Activated T-cell treated with anti-CD3 and anti-CD28 coated beads, Interleukin-2, amount 50 U/mL, for 72 hours (primary cell): ENCODE results near the gene HPSE2. TPM values are rescaled to one million over a fixed set of nuclear protein-coding genes. Genes with fewer than 3 reads are reported as not detected.
A peak's percentile ranks its signal among the peaks of the same experiment; 100 is the strongest.

Experiments
- ATAC-seq, 2 donors: fragments of 150-1000 bp; cut with Tn5 transposase; replicated peaks in 1 of 2; 2 replicates each; pipeline ENCODE4 v1.10.0; 2021; ENCODE audit warnings: moderate library complexity in 2 of 2, mild to moderate bottlenecking in 1 of 2
- DNase-seq, 2 donors: peaks; one replicate each; pipeline ENCODE4 v3.0.0; 2021 to 2022; ENCODE audit warnings: mixed read lengths in 1 of 2
- H3K27ac Mint-ChIP-seq: one replicate; pipeline ENCODE4 v1.8.0; 2022; ENCODE audit warnings: mild to moderate bottlenecking, moderate library complexity, mixed read lengths
- H3K27me3 Mint-ChIP-seq: one replicate; pipeline ENCODE4 v1.8.0; 2022; ENCODE audit warnings: low read depth, mixed read lengths
- H3K36me3 Mint-ChIP-seq, 2 donors: one replicate each; pipeline ENCODE4 v1.8.0; 2022; ENCODE audit warnings: mixed read lengths in 2 of 2, mild to moderate bottlenecking in 1 of 2; ENCODE audit not compliant: insufficient read depth in 2 of 2
- H3K4me1 Mint-ChIP-seq: one replicate; pipeline ENCODE4 v1.8.0; 2022; ENCODE audit warnings: low read depth, mixed read lengths
- H3K4me3 Mint-ChIP-seq, 2 donors: one replicate each; pipeline ENCODE4 v1.8.0; 2022; ENCODE audit warnings: mild to moderate bottlenecking in 2 of 2, mixed read lengths in 2 of 2, moderate library complexity in 2 of 2
- H3K9me3 Mint-ChIP-seq, 2 donors: one replicate each; pipeline ENCODE4 v1.8.0; 2022; ENCODE audit warnings: mixed read lengths in 2 of 2
- total RNA-seq, 2 donors: library from RNA; stranded (reverse); gene quantifications; one replicate each; pipeline ENCODE4 v1.2.3, GENCODE V29; 2022

HPSE2 gene
- total RNA-seq, 2 donors from 2014 or later, result not detected

DNA sequence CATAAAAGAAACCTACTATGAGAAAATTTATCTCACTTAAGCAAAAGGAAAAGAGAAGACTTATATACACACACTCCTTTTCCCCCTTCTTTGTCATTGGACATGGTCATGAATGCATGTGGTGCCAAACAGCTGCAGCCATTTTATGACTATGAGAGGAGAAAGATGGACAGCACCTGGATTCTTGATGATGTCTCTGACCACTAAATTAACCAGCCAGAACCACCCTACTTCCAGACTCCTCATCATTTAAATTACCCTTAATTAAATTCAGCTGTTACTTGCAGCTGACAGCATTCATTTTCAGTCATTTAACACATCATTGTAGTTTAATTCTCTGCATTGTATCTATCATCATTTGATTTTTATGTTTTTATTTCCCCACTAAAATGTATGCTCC lies 409.9 kb downstream of the HPSE2 start:
- Mint-ChIP-seq H3K27me3 (no peaks in the 10 kb centered on the region), H3K27ac (no peak overlapping the region), H3K4me1 (no peaks in the 10 kb centered on the region), H3K36me3 (no peaks in the 10 kb centered on the region), H3K4me3 (no peak overlapping the region), H3K9me3 (peaks cover 0 to 5% of the 10 kb centered on the region in 2 donors)
- ATAC-seq (no peak), DNase-seq (no peak)

DNA sequence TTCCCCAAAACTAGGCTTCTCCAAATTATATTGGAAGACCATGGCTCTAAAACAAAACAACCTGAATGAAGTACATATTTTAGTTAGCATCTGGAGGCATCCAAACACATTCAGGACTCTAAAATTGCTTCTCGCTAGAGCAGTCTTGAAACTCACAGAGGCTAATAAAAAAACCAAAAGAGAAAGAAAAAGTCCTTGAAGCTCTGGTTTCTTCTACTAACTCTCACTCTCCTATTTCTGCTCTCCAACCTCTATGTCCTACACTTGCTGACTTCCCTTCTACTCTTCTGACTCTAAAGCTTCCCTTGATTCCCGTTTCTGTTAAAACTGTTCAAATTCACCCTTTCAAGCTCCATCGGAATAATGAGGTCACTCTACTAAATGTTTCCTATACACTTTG lies 418.3 kb downstream of the HPSE2 start:
- H3K27ac Mint-ChIP-seq, result no peak overlapping the region
- H3K4me3 Mint-ChIP-seq, result no peak overlapping the region
- ATAC-seq (no peak), DNase-seq (no peak)
- no peaks in the 10 kb centered on the region for H3K27me3 Mint-ChIP-seq
- no peaks in the 10 kb centered on the region for H3K36me3 Mint-ChIP-seq
- H3K4me1 Mint-ChIP-seq, result no peaks in the 10 kb centered on the region
- H3K9me3 Mint-ChIP-seq, result peaks cover 0 to 2% of the 10 kb centered on the region in 2 donors

DNA sequence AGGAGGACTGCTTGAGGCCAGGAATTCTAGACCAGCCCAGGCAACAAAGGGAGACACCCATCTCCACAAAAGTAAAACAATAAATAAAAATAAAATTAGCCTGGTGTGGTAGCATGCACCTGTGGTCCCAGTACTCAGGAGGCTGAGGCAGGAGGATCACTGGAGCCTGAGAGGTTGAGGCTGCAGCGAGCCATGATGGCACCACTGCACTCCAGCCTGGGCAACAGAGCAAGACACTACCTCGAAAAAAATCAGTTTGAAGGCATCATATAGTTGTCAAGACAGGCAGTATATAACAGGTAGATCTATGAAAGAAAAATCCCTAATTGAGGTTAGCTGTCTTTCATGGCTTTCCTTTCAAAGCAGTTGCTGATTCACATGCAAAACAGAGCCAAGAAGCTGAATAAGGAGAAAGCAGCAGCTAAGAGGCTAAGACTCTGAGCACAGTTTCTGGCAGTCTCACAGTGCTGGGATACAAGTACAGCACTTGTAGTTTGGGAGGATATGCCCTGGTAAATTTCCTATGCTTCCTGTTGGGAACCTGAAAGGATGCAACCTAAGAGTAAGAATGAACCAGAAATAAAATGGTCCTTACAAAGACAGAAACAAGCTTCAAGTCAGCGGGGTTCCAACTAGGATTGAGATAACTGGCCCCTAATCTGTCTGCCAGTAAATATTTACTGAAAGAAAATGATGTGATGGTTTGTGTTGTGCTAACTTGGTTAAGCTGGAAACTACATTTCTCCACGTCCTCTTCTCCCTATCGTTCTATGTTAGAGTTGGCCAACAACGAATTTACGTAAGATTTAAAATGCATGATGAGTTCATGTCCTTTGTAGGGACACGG lies 420.4 kb downstream of the HPSE2 start:
- H3K4me1 Mint-ChIP-seq, result no peaks in the 10 kb centered on the region
- no peaks in the 10 kb centered on the region for H3K36me3 Mint-ChIP-seq
- H3K9me3 Mint-ChIP-seq, result peaks cover 0 to 2% of the 10 kb centered on the region in 2 donors
- H3K4me3 Mint-ChIP-seq, result no peak overlapping the region
- no peaks in the 10 kb centered on the region for H3K27me3 Mint-ChIP-seq
- ATAC-seq, result no peak
- no peak for DNase-seq
- H3K27ac Mint-ChIP-seq, result no peak overlapping the region

DNA sequence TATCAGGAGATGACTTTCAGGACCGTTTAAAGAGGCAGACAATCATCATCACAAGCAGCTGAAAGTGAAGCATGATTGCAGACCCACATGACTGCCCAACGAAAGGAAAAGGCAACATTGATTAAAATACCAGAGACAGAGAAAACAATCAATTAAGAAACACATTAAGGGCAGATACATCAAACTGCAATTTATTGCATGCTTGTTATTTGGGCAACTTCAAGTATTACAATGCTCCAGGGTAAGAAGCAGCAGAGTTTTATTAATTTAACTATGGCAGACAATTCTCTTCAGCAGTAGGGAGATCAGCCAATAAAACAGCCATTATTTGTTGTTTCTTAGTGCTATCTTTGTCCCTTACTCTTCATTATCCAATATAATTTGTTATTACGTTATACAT lies 421.2 kb downstream of the HPSE2 start:
- no peak overlapping the region for H3K4me3 Mint-ChIP-seq
- H3K9me3 Mint-ChIP-seq, result peaks cover 0 to 2% of the 10 kb centered on the region in 2 donors
- ATAC-seq (no peak), DNase-seq (no peak)
- no peaks in the 10 kb centered on the region for H3K27me3 Mint-ChIP-seq
- no peaks in the 10 kb centered on the region for H3K4me1 Mint-ChIP-seq
- H3K27ac Mint-ChIP-seq, result no peak overlapping the region
- H3K36me3 Mint-ChIP-seq, result no peaks in the 10 kb centered on the region

DNA sequence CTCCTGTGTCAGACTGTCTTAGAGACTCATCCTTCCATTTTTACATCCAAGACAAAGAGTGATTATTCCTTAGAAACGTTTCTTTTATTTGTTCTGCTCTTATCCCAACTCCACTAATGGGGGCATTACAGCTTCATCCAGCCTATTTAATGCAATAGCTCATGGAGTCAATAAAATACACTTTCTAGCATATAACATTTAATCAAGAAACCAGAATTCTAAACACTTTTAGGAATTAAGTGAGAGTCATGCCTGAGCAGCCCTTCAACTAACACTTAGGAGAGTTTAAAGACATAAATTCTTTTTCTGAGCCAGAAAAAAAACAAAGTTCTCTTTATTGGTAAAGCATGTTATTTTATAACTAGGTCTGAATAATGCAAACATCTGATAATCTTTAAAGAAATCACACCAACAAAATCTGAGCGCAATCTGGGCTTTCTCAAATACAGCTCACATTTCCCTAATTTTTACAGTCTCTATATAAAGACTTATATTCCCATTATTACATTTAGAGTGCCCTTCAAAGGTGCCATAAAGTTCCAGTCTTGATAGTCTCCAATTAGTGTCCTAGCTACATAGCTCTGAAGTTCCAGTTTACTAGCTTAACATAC lies 427.3 kb downstream of the HPSE2 start:
- H3K9me3 Mint-ChIP-seq, result no peaks in the 10 kb centered on the region
- no peak for DNase-seq
- H3K27ac Mint-ChIP-seq, result no peak overlapping the region
- no peaks in the 10 kb centered on the region for H3K4me1 Mint-ChIP-seq
- no peaks in the 10 kb centered on the region for H3K27me3 Mint-ChIP-seq
- H3K36me3 Mint-ChIP-seq, result no peaks in the 10 kb centered on the region
- no peak overlapping the region for H3K4me3 Mint-ChIP-seq
- ATAC-seq, result no peak

DNA sequence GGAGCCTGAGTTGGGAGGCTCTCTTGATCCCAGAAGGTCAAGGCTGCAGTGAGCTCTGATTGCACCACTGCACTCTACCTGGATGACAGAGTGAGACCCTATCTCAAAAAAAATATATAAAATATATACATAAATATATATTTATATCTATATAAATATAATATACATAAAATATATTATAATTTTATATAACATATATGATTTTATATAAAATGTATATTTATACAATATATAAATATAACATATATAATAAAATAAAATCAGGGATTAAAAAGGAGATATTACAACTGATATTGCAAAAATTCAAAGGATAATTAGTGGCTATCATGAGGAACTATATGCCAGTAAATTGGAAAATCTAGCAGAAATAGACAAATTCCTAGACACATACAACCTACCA lies 435.4 kb downstream of the HPSE2 start:
- no peak for DNase-seq
- Mint-ChIP-seq H3K4me1 (no peaks in the 10 kb centered on the region), H3K36me3 (peaks cover 0 to 1% of the 10 kb centered on the region in 2 donors), H3K27ac (no peak overlapping the region), H3K9me3 (peaks cover 2% of the 10 kb centered on the region in 2 donors), H3K4me3 (no peak overlapping the region), H3K27me3 (no peaks in the 10 kb centered on the region)
- no peak for ATAC-seq

DNA sequence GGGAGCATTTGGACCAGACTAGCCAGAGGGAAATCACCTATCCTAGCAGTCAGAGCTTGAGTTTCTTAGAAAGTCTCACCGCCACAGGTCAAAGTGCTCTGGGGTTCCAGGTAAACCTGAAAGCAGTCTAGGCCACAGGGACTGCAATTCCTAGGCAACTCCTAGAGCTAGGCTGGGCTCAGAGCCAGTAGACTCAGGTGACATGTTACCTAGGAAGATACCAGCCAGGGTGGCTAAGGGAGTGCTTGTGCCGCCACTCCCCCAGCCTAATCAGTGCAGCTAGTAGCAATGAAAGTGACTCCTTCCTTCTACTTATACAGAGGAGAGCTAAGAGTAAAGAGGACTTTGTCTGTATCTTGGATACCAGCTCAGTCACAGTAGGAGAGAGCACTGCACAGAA lies 440.2 kb downstream of the HPSE2 start:
- ATAC-seq (no peak), DNase-seq (no peak)
- Mint-ChIP-seq H3K36me3 (peaks cover 0 to 1% of the 10 kb centered on the region in 2 donors), H3K27me3 (no peaks in the 10 kb centered on the region), H3K4me3 (no peak overlapping the region), H3K4me1 (no peaks in the 10 kb centered on the region), H3K9me3 (peaks cover 2% of the 10 kb centered on the region in 2 donors), H3K27ac (no peak overlapping the region)

DNA sequence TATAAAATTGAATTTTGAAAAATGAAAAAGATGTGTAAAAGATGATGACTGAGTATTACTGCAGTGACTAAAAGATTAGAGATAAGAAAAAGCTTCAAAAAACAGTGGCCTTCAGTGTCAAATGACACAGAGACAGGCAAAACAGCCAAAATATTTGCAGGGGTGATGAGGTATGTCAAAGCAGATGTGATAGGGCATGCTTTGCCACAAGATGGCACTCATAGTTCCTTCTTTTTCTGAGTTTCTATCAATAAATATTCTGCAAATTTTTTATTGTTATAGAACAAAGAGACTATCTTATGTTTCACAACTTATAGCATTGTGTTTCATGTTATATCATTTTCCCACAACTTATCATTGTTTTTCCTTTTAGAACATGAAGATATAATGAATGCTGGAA lies 444.8 kb downstream of the HPSE2 start:
- peaks cover 0 to 2% of the 10 kb centered on the region in 2 donors for H3K9me3 Mint-ChIP-seq
- ATAC-seq (no peak), DNase-seq (no peak)
- H3K36me3 Mint-ChIP-seq, result no peaks in the 10 kb centered on the region
- H3K27me3 Mint-ChIP-seq, result no peaks in the 10 kb centered on the region
- H3K4me1 Mint-ChIP-seq, result no peaks in the 10 kb centered on the region
- no peak overlapping the region for H3K4me3 Mint-ChIP-seq
- H3K27ac Mint-ChIP-seq, result no peak overlapping the region

DNA sequence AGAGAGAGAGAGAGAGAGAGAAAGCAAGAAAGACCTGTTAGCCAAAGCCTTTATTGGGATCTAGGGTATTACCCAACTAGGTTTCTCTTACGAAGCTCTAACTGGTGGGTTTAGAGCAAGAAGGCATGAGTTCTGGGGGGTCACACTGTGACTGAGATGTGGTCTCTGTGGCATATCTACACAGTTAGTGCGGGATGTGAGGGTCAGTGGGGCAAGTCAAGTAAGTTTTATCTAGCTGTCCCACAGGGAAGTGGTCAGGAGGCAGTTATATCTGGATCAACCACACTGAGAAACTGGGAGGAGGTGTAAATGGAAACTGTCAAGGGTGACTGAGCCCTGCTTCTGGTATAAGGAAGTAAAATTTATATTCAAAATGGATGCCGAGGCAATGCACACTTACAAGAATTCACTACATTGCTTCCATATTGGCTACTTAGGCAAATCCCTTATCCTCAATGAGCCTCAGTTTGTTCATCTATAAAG lies 457.3 kb downstream of the HPSE2 start:
- Mint-ChIP-seq H3K9me3 (no peaks in the 10 kb centered on the region), H3K36me3 (no peaks in the 10 kb centered on the region), H3K27ac (no peak overlapping the region), H3K27me3 (no peaks in the 10 kb centered on the region), H3K4me1 (no peaks in the 10 kb centered on the region), H3K4me3 (no peak overlapping the region)
- no peak for ATAC-seq
- DNase-seq, result no peak

DNA sequence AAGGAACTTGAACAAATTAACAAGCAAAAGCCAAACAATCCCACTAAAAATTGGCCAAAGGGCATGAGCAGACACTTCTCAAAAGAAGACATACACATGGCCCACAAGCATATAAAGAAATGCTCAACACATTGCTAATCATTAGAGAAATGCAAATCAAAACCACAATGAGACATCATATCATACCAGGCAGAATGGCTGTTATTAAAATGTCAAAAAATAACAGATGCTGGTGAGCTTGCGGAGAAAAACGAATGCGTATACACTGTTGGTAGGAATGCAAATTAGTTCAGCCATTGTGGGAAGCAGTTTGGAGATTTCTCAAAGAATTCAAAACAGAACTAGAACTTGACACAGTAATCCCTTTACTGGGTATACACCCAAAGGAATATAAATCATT lies 477.2 kb downstream of the HPSE2 start:
- Mint-ChIP-seq H3K9me3 (peaks cover 0 to 1% of the 10 kb centered on the region in 2 donors), H3K4me3 (no peak overlapping the region), H3K36me3 (no peaks in the 10 kb centered on the region), H3K27ac (no peak overlapping the region), H3K4me1 (no peaks in the 10 kb centered on the region), H3K27me3 (no peaks in the 10 kb centered on the region)
- ATAC-seq, result no peak
- no peak for DNase-seq

DNA sequence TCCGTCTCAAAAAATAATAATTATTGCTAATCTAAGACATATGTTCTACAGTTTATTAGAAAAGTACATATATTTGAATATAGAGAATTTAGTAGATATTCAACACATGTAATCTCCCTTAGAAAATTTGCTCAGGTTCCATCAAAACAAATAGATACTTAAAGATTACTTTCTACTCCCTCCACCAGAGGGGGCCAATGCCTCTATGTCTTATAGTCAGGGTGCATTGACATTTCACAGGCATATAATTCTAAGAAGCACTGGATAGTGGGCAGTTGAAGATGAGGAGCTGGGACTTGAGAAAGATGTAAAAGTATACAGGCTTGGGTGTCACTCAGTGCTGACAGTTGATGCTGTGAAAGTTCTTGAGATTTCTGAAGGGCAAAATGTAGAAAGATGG lies 487.4 kb downstream of the HPSE2 start:
- no peak overlapping the region for H3K27ac Mint-ChIP-seq
- peak; percentile 1 to 7 for DNase-seq
- H3K4me3 Mint-ChIP-seq, result no peak overlapping the region
- H3K27me3 Mint-ChIP-seq, result no peaks in the 10 kb centered on the region
- no peaks in the 10 kb centered on the region for H3K36me3 Mint-ChIP-seq
- ATAC-seq, result no peak
- no peaks in the 10 kb centered on the region for H3K4me1 Mint-ChIP-seq
- H3K9me3 Mint-ChIP-seq, result peaks cover 0 to 2% of the 10 kb centered on the region in 2 donors

DNA sequence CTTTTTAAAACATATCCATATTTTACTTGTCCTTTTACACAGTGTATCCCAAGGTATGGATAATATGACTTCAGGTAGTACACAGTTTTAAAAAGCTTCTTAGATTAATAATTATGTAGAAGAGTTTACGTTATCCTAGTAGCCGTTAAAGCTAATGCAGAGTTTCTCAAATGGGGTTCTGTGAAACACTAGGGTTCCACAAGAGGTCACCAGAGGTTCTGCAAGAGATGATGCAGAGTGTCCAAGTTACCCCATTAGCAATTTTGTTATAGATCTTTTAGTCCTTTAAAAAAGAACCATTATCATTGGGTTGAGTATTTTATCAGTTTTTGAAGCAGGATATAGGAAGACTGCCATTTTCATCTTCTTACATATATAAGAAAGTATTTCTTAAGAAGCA lies 490.0 kb downstream of the HPSE2 start:
- Mint-ChIP-seq H3K4me1 (no peaks in the 10 kb centered on the region), H3K27me3 (no peaks in the 10 kb centered on the region), H3K4me3 (no peak overlapping the region), H3K9me3 (no peaks in the 10 kb centered on the region), H3K36me3 (no peaks in the 10 kb centered on the region), H3K27ac (no peak overlapping the region)
- no peak for ATAC-seq
- DNase-seq, result no peak

DNA sequence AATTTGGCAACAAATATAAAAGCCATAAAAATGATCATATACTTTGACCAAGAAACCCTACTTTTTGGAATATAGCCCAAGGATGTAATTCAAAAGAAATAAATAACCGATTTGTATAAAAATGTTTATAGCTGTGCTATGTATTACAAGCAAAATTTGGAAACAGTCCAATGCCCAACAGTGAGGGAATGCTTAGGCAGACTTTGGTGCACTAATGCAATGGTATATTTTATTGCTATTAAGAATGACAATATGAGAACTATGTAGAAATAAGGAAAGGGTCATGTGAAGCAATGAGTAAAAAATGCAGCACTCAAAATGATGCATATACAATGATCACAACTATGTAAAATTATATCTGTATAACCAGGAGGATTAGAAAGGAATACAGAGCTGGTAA lies 515.1 kb downstream of the HPSE2 start:
- H3K4me3 Mint-ChIP-seq, result no peak overlapping the region
- no peak for ATAC-seq
- no peaks in the 10 kb centered on the region for H3K4me1 Mint-ChIP-seq

More for the DNA sequence above, 515.1 kb downstream of the HPSE2 start:
- Mint-ChIP-seq H3K36me3 (no peaks in the 10 kb centered on the region), H3K9me3 (no peaks in the 10 kb centered on the region), H3K27ac (no peak overlapping the region), H3K27me3 (peaks cover 5% of the 10 kb centered on the region)
- no peak for DNase-seq
